HG03439 (cell line): Measurements from ENCODE around the gene SULT4A1.
"Not testable (repeated sequence)": the region's sequence is repeated elsewhere in the genome, so short reads cannot be mapped to it uniquely, and the experiment has no call there.

ENCODE experiments used
- ATAC-seq: cut with Tn5 transposase; IDR thresholded peaks from one replicate; pipeline ENCODE4 v1.9.1; 2021; ENCODE audit warnings: mild to moderate bottlenecking, moderate library complexity; ENCODE audit not compliant: unreplicated experiment

The SULT4A1 gene, protein sequence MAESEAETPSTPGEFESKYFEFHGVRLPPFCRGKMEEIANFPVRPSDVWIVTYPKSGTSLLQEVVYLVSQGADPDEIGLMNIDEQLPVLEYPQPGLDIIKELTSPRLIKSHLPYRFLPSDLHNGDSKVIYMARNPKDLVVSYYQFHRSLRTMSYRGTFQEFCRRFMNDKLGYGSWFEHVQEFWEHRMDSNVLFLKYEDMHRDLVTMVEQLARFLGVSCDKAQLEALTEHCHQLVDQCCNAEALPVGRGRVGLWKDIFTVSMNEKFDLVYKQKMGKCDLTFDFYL

DNA sequence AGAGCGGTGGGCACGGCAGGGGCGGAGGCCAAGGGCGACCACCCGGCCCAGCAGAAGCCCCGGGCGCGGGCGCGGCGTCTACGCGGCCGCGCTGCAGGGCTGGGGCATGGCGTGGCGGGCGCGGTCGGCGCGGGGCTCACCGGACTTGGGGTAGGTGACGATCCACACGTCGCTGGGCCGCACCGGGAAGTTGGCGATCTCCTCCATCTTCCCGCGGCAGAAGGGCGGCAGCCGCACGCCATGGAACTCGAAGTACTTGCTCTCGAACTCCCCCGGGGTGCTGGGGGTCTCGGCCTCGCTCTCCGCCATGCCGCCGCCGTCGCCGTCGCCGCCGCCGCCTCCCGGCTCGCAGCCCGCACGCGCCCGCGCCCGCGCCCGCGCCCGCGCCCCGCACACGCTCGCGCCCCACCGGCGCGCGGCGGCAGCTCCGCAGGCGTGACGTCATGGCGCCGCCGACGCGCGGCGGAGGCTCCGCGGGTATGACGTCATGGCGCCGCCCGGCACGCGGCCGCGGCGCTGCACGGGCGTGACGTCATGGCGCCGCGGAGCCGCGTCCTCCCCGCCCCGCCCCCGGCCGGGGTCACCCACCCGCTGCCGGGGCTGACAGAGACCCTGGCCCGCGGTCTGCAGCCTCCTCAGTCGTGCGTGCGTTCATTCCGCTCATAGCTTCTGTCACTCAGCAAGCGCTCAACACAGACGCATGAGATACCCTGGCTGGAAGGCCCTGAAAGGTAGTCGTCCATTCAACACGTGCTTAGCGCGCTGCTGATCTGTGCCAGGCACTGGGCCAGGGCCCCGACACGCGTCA, at the start of gene SULT4A1:
Gene SULT4A1, minus strand, starts transcription at position 440 of the 808 bp plus-strand sequence. Its CDS starts 131 bp downstream, at position 309.
- no peak for ATAC-seq

DNA sequence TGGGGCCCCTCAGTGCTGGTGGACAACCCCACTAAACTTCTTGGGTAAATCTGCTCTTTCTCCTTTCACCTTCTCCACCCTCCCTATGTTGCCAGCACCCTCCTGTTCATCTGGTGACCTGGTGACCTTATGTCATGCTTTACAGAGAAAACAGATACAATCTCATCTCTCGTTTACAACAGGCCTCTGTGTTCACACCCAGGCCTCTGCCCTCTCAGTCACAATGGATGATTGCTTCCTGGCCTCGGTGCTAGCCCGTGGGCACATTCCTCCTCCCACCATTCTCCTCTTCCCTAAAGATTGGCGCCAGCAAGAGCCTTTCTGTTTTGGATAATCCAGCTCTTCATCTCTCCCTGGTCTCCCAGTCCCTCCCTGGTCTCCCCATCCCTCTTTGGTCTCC, 49.0 kb upstream of the SULT4A1 start:
- no peak for ATAC-seq

DNA sequence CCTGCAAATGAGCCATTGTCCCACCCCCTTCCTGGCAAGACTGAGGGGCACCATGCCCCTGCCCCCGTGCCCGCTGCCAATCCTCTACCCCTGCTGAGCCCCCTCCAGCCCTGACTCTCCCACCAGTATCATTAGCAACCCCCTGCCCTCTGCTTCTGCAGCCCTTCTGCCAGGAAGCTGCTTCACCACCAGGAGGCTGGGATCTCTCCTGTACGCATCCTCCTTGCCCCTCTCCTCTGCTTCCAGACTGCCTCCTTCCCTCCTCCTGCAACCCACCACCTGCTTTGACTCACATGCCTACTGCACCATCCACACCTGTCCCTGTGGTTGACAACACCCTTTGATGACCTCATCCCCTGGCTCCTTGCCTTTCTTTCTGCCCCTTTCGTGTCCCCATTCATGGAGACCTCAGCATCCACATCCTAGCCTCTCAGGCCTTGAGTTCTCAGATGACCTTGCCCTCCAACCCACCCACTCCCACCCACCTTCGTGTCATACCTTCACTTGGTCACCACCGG, 47.9 kb upstream of the SULT4A1 start:
- ATAC-seq, result no peak

DNA sequence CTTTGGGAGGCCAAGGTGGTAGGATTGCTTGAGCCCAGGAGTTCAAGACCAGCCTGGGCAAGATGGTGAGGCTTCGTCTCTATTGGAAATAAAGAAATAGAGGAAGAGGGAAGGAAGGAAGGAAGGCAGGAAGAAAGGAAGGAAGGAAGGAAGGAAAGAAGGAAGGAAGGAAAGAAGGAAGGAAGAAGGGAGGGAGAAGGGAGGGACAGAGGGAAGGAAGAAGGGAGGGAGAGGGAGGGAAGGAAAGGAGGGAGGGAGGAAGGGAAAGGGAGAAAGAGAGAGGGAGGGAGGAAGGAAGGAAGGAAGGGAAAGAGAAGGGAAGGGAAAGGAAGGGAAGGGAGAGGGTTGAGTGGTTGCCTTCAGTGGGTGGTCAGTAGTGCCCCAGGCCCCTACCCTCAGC, 47.4 kb upstream of the SULT4A1 start:
- no peak for ATAC-seq

DNA sequence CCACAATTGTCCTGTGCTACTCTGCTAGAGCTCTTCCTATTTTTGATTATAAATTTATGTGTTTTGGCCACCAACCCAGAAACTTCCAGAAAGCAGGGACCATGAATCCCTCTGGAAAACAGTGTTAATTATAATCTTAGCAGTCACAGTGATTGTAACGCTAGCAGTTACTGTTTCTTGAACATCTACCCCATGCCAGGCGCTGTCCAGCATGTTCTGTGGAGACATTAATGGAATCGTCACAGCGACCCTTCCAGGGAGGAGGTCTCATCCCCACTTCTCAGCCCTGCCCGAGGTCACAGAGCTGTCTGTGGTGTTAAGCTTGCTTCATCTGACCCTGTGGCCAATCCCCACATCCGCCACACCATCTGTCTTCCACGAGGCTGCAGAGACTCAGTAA, 43.4 kb upstream of the SULT4A1 start:
- no peak for ATAC-seq

DNA sequence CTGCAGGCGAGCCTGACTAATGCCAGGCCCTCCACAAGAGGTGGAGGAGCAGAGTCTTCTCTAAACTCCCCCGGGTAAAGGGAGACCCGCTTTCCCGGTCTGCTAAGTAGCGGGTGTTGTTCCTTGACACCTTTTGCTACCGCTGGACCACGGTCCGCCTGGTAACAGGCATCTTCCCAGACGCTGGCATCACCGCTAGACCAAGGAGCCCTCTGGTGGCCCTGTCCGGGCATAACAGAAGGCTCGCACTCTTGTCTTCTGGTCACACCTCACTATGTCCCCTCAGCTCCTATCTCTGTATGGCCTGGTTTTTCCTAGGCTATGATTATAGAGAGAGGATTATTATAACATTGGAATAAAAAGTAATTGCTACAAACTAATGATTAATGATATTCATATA, 42.1 kb upstream of the SULT4A1 start:
- ATAC-seq, result not testable (repeated sequence)

DNA sequence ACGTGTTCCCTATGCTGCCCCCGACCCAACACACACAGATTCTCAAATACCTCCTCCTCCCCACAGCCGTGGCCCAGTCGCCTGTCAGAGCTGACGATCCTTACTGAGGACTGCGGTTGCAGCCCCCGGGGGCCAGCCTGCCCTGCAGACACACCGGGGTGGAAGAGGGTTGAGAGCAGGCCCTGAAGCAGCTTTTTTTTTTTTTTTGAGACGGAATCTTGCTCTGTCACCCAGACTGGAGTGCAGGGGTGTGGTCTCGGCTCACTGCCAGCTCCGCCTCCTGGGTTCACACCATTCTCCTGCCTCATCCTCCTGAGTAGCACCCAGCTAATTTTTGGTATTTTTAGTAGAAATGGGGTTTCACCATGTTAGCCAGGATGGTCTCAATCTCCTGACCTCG, 40.7 kb upstream of the SULT4A1 start:
- not testable (repeated sequence) for ATAC-seq

DNA sequence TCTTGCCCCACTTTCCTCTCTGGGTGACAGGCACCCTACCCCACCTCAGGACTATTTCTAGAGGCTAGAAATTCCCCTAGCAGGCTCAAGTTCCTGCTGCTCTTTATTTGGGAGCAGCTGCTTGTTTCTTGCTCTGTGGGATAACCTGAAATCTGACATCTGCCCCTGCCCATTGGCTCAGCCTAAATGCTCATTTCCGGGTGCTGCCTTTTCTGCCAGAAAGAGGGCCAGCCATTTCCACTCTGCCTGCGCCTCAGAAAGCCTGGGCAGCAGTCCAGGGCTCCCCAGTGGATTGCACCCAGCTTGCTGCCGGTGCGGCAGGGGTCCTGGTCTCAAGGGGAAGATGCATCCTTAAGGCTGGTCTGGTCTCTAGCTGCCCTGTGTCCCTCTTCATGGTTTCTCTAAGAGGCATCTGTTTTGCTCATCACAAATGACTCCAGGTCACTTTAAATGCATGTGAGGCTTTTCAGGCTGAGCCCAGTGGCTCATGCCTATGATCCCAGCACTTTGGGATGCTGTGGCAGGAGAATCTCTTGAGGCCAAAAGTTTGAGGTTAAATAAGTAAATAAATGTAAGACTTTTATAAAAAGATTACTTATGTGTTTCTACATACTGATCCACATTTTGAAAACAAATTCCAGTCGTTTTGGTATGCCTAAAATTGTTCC, 39.8 kb upstream of the SULT4A1 start:
- ATAC-seq, result no peak

DNA sequence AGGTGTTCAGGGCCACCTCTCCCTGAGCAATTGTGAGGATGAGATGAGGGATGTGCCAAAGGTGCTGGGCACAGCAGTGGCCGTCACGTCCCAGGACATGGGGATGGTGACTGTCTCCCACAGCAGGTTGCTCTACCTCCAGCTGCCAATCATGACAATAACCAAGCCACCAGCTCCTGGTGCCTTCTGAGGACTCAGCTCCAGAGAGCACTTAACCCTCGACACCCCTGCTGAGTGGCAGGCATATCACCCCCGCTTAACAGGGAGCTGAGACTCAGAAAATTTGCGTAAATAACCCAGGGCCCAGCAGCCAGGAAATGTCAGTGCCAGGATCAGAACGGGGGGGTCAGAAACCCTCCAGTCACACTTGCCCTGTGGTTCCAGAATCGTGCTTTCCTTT, 37.9 kb upstream of the SULT4A1 start:
- ATAC-seq, result no peak

DNA sequence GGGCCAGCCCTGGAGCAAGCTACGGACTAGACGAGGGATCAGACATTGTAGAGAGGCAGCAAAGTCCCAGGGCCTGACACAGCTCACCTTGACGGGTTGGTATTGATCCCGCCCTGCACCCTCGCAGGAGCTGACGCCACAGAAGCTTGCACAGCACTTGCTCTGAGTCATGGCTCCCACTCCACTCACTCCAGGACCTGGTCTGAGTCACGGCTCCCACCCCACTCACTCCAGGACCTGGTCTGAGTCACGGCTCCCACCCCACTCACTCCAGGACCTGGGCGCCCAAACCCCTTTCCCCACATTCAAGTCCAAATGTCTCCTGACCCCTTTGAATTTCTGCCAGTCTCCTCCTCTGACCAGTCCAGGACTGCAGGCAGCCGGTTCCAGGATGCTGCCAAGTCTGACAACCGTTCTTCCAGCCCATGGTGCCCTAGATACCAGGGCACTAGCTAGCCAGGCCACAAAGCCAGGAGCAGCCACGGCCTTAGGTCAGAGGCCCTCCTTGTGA, 35.5 kb upstream of the SULT4A1 start:
- no peak for ATAC-seq

DNA sequence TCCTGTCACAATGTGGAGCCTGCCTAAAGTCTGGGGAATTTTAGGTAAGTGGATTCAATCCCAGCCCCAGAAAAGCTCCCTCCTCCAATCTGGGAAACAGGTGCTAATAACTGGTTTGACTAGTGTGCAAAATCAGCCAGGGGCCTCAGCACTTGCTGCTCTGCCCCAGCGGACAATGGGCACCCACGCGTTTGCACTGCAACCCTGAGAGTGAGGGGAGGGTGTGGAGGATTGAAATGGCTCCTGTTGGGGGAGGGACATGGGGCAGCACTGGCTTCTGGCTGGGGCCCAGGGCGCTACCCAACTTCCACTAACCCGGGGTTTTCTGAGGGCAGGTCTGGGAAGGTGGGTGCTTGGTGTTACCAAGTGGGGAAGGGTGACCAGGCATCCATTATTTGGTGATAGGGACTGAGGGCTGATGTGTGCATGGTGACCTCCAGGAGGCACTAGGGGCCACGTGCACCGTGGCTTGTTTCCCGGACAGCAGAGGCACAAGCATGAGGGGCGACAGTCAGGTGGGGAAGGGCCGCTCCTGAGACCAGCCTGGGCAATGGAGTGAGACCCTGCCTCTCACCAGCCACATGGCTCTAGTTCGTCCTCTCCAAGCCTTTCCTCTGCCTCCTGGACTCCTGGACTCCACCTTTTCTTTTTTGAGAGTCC, 33.8 kb upstream of the SULT4A1 start:
- no peak for ATAC-seq

DNA sequence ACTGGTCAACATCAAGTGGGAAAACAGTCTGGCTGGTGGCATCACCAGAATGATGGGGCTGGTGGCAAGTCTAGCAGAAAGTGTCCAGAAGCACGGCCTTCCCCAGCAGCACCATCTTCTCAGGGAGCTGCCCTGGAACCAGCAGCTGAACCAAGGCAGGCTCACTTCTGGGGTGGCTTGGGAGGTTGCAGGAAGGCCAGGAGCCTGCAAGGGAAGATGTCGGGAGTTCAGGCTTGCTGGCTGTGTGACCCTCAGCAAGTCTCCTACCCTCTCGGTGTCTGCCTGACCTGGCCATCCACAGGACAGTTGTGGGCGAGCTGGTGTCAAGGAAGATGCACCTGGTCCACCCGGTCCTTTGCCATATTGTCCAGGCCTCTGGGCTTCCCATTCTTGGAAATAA, 31.8 kb upstream of the SULT4A1 start:
- ATAC-seq, result no peak

DNA sequence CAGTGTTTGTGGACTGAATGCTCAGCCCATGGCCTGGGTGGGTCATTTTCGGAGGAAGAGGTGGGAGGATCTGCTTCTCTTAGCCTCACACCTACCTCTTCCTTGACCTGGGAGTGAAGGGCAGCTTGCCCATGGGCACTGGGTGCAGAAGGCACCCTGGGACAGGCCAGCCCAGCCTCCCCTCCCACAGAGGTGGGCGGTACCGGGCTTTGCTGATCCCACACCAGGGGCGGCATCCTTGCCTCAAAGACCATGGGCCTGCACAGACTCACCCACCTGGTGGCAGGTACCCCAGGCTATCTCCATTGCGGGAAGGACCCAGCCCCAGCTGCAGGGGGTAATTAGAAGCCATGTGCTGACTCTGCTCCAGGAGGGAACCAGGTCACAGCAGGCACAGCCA, 31.0 kb upstream of the SULT4A1 start:
- no peak for ATAC-seq

DNA sequence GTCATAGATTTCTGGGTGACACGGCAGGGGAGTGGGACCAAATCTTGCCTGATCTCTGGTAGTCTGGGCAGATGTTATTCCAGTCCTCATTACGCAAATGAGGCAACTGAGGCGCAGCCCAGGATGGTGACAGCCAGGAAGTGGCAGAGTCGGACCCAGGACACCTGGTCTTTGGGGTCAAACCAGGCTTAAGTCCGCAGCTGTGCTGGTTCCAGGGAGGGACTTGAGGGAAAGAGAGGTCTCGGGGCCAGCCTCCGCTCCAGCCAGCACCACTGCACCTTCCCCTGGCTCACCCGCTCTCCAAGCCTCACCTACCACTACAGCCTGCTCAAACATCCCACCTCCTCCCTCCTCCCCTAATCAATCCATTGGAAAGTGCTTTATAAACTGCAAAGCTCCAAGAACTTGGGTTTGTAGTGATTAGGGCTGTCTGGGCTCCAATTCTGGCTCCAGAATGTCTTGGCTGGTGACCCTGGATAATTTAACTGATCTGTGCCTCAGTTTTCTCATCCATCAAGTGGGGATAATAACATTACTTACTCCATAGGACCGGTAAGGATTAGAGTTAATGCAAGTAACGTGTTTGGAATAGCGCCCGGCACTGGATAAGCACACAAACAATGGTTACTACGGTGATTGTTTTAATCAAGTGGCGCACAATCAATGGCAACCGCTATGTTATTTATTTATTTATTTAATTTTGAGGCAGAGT, 30.0 kb upstream of the SULT4A1 start:
- no peak for ATAC-seq

DNA sequence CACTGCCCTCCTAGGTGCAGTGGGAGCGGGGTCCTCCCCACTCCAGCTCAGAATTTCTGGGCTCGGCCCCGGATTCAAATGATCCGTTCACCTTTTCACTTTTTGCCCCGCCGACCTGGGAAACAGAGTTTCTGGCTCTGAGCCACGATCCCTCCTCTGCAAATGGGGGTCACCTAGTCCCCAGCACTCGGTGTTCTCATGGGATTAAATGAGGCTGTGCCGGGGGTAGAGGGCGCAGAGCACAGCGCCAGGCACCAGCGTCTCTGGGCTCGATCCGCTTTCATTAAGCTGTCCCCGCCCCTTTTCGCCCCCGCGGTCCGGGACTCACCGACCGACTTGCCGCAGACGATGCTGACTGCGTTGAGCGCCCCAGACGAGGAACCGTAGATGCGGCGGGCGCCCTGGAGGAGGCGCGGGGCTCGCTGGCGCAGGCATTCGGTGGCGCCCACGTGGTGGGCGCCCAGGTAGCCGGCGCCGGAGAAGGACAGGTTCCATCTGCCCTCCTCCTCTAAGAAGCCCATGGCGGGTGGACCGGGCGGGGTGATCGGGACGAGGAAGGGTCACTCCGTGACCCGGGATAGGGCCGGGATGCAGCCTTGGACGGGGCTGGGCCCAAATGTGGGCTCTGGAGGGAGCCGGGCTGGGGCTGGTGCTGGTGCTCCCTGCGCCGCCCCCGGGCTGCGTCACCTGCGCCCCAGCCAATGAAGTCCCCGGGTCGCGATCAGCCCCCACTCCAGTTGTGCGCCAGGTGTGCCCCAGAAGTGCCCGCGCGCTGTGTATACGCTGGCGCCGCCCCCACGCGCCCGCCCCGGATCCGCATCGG, 29.3 kb upstream of the SULT4A1 start, which contains the start of gene PNPLA5:
Gene PNPLA5, minus strand, starts transcription at position 654 of the 823 bp plus-strand sequence. Its CDS starts 133 bp downstream, at position 521.
- no peak for ATAC-seq

DNA sequence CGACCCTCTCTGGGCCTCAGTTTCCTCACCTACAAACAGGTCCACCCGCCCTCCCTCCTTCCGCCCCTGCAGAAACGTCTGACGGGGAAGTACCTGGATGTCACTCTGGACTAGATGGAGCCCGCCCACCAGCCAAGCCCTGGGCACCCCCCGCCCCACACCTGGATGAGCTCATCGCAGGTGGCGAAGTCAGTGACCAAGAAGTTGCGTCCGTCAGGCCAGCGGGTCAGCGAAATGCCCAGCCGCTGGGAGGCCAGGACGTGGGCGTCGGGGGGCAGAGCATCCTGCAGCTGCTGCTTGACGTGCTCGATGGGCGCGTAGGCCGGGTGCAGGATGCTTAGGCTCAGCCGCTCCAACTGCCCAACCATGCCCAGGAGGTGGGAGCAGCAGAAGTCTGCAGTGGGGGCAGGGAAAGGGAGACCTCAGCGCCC, 28.6 kb upstream of the SULT4A1 start:
- no peak for ATAC-seq

DNA sequence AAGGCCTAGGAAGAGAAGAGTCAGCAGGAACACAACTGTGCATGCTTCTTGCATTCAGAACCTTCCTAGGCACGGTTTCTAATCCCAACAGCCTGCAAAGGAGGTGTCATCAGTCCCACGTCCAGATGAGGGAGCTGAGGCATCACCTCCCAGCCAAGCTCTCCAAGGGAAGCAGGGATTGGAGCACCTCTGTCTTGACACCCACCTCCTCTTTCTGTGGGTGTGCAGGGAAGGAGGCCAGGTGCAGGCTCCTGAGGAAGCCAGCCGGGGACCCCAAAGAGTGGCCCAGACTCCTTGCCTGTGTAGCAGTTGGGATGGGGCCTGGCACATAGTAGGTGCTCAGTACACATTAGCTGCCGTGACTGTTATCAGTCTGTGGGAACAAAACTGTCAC, 27.5 kb upstream of the SULT4A1 start:
- no peak for ATAC-seq

DNA sequence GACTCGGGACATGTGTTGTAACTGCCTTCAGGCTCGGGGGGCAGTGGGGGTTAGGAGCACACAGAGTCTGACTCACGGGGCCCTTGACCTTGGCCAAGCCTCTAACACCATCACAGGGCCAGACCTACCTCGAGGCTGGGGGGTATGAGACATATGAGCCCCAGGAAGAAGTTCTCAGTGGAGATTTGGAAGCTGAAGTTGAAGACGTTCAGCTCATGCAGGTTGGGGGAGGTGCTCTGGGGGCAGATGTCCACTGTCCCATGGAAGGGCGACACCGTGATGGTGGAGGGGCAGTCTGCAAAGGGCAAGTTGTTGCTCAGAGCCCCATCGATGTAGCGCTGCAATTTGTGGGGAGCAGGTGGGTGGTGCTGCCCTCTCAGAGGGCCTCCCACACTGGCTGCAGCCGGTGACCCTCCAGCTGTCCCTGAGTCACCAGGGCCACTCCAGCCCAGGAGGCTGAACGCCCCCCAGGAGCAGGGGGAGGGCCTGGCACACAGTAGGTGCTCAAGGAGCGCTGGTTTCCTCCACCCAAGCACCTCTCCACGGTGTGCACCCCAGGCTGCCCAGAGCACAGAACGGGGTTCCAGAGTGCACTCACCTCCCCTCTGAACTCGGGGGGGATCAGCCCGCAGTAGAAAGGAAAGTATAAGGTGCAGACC, 27.0 kb upstream of the SULT4A1 start:
- no peak for ATAC-seq

DNA sequence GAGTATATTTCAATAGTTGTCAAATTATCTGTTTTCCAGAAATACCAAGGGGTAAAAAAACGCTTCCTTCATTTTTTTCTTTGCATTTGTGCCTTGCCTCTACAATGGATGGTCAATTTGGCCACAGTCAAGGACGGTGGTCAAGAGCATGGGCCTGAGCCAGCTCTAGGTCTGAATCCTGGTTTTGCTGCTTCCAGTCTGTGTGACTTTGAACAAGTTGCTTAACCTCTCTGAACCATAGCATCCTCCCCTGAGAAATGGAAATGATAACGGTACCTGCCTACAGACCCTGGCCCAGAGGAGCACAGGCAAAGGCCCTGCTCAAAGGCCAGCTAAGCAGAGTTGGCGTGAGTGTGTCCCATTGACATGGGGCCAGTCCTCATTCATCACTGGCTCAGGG, 26.4 kb upstream of the SULT4A1 start:
- no peak for ATAC-seq
